Esophagus muscularis mucosa (tissue), 4 donors: ENCODE data around the gene HSPA6.
"Not testable (repeated sequence)": the region's sequence is repeated elsewhere in the genome, so short reads cannot be mapped to it uniquely, and the experiment has no call there.

ENCODE experiments used
- EP300 ChIP-seq: sonication (generic); formaldehyde crosslinking; IDR thresholded peaks from one replicate; pipeline ENCODE4 v1.6.1; 2017; ENCODE audit warnings: antibody characterized with exemption
- POLR2A ChIP-seq: fragments of 450-650 bp; IDR thresholded peaks from one replicate; pipeline ENCODE4 v1.6.1; 2017; ENCODE audit warnings: antibody characterized with exemption, moderate library complexity, mild to moderate bottlenecking, low read depth
- POLR2AphosphoS5 ChIP-seq, 2 donors: sonication (generic); formaldehyde crosslinking; IDR thresholded peaks; one replicate each; pipeline ENCODE4 v1.6.1; 2017; ENCODE audit warnings: antibody characterized with exemption in 2 of 2
- TF ChIP-seq, protein P1 (sequence below), 3 experiments: fragments of 200-600 bp in 2 of 3; fragments of 450-650 bp in 1 of 3; sonication (generic) in 2 of 3; IDR thresholded peaks; one replicate each; pipeline ENCODE4 v1.5.1; 2017 to 2019; ENCODE audit warnings: antibody characterized with exemption in 3 of 3, mild to moderate bottlenecking in 2 of 3, moderate library complexity in 1 of 3

DNA sequence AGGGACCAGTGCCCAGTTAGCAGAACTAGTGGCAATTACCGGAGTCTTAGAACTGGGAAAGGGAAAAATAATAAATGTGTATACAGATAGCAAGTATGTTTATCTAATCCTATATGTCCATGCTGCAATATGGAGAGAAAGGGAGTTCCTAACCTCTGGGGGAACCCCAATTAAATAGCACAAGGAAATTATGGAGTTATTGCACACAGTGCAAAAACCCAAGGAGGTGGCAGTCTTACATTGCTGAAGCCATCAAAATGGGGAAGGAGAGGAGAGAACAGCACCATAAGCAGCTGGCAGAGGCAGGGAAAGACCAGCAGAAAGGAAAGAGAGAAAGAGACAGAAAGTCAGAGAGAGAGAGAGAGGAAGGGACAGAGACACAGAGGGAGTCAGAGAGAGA lies 46.6 kb upstream of the HSPA6 start:
- TF ChIP-seq, protein P1, sequence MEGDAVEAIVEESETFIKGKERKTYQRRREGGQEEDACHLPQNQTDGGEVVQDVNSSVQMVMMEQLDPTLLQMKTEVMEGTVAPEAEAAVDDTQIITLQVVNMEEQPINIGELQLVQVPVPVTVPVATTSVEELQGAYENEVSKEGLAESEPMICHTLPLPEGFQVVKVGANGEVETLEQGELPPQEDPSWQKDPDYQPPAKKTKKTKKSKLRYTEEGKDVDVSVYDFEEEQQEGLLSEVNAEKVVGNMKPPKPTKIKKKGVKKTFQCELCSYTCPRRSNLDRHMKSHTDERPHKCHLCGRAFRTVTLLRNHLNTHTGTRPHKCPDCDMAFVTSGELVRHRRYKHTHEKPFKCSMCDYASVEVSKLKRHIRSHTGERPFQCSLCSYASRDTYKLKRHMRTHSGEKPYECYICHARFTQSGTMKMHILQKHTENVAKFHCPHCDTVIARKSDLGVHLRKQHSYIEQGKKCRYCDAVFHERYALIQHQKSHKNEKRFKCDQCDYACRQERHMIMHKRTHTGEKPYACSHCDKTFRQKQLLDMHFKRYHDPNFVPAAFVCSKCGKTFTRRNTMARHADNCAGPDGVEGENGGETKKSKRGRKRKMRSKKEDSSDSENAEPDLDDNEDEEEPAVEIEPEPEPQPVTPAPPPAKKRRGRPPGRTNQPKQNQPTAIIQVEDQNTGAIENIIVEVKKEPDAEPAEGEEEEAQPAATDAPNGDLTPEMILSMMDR (IDR thresholded peaks at IDR 0.05), result not testable (repeated sequence)
- TF ChIP-seq POLR2AphosphoS5 (IDR thresholded peaks at IDR 0.05); POLR2A; EP300: not testable (repeated sequence)
